Measurements from ENCODE around the gene PSMD1.
"Not testable (repeated sequence)": the region's sequence is repeated elsewhere in the genome, so short reads cannot be mapped to it uniquely, and the experiment has no call there.

Gene PSMD1

GRCh38 chr2:231056453-231057416 is at the start of gene PSMD1:
TSS of gene PSMD1 (plus strand) at chr2:231056867. CDS start at chr2:231057026, 159 bp downstream.
- peak; percentile 95 for DNase-seq

GRCh38 chr2:231007286-231008098 is 49.2 kb upstream of the PSMD1 start:
- no peak for DNase-seq

DNA sequence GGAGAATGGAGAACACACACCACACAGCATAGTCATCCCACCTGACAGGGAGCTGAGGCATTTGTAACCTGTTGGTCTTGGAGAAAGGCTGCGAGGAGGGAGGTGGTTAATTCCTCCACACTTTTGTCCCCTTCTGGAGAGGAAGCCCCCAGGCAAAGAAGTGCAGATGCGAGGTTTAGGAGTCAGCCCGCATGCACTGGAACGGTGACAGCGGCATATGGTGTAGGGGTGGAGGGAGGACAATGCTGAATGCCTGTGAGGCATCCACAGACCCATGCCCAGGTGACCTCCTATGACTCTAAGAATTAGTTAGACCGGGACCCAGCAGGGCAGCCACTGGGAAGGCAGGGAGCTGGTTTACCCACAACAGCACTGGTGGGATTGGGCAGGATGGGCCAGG is 48.5 kb upstream of the PSMD1 start:
- no peak for DNase-seq

DNA sequence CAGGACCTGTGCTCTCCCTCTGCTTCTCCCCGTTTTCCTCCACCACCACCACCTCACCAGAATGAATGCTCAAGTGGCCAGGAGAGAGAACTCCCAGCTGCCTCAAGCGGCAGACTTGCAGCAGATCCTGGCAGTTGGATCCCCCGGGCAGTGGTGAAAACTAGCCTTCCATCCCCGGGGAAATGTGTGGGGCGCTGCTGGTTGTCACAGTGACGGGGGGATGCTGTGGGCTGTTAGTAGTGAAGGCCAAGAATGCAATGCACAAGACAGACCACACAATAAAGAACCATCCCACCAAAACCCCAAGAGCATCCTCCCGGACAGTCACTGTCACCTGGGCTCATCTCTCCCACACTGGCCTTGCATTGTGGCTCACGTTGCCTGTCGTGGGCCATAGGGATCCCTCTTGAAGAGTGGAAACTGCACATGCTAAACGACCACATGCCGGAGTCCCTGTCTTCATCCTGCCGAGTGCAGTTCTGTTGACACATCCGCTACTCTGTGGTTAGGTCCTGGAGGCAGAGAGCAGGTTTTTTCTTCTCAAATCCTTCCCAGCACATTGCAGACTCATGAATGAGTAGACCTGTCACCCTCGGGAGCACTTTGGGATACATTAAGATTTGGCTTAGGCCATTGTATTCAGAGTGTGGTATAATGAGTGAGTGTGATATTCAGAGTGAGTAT is 47.3 kb upstream of the PSMD1 start:
- DNase-seq: no peak

- DNase-seq: no peak
These were observed 46.4 kb upstream of the PSMD1 start for GRCh38 chr2:231010201-231010730.

GRCh38 chr2:231011526-231011925 is 45.1 kb upstream of the PSMD1 start:
- no peak for DNase-seq

- no peak for DNase-seq
These were observed 44.2 kb upstream of the PSMD1 start for GRCh38 chr2:231012463-231012862.

DNA sequence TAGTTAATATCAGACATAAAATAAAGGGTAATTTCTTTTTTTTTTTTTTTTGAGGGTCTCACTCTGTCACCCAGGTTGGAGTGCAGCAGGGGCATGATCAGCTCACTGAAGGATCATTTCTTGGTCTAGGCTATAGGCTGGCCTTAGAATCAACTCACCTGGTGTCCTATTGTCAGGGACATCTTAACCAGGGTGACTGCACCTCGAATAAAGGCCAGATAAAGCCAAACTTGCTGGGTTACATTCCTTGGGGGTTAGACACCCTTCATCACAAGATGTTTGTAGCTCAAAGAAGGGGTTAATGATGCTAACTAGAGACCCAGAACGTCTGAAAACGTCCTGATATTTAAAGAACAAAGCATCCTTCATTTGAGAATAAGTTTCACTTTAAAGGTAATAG is 42.8 kb upstream of the PSMD1 start:
- no peak for DNase-seq

GRCh38 chr2:231015478-231015877 is 41.2 kb upstream of the PSMD1 start:
- DNase-seq: no peak

DNA sequence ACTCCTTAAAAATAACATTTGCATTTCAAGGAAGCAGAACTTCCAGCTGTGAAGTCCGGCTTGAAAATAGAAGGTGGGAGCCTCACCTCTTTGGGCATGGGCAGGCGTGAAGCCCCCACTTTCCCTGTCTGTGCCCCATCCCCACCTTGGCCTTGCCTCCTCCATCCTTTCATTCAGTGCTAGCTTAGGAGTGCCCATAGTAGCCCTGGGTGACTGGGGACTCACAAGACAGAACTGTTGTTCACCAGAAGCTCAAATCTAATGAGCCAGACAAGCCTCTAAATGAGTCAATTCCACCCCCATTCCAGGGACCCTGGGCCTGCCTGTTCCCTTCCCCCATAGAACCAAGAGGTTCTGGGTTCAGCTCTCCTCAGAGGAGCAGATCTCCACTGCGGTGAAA is 40.7 kb upstream of the PSMD1 start:
- no peak for DNase-seq

DNA sequence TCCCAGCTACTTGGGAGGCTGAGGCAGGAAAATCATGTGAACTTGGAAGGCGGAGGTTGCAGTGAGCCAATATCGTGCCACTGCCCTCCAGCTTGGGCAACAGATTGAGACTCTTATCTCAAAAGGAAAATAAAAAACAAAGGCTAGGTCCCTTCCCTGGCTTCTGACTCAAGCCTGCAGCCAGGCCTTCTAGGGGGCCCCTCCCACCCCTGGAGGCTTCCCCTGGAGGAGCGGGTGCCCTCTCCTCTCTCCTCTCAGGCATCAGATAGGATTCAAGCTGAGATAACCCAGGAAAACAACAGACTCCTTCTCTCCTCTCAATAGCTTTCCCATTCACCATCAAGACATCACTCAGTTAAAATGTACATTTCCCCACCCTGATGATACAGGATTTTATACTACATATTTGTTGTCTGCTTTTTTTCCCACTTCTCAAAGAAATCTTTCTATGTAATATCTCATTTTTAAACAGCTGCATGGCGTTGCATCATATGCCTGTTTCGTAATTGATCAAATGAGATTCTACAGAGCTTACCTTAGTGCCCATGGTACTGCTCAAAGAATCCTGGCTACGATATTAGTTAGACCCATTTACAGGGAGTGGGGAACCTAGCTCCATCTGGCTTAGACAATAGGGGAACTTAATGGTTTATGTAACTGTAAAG is 40.0 kb upstream of the PSMD1 start:
- DNase-seq: no peak

DNA sequence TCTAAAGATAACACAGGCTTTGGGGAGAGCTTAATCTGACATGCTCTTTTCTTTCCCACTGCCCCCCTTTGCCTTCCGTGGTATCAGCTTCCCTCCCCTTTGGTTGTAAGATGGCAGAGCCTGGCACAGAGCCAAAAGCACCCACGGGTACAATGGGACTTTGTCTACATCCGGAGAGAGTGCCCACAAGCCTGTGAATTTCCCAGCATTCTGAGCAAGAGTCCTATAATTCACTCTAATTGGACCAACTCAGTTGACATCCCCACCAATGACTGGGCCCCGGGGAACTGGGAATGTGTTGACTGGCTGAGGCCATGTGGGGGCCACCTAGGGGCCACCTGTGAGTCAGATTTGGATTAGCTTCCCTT is 39.5 kb upstream of the PSMD1 start:
- no peak for DNase-seq

GRCh38 chr2:231018184-231018583 is 38.5 kb upstream of the PSMD1 start:
- DNase-seq: no peak

DNA sequence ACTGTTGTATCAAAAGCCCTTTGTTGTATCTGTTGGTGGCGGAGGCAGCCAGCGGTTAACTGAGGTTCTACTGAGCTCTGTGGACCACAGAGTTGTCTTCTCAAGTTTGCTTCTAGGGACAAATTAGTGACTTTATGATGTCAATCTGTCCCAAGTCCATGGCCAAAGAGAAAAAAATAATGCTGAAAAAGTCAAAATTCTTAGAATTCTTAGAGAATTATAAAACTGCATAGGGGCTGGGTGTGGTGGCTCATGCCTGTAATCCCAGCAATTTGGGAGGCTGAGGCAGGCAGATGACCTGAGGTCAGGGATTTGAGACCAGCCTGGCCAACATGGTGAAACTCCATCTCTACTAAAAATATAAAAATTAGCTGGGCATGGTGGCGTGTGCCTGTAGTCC is 31.6 kb upstream of the PSMD1 start:
- DNase-seq: not testable (repeated sequence)

DNA sequence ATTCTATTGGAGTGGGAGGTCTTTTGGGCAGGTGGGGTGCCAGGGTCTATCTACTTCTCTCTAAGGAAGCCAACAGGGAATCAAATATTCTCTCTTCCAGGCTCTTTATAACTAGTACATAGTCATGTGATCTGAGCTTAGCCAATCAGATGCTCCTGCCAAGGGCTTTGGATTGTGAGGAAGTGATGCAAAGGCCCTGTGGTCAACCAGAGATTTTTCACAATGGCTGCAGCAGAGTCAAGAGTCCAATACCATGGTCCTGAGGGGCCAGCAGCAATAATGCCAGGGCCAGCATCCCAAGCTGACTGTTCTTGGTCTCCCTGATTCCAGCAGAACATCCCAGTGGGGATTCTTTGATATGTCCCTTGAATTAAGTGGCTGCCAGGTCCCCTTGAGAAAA is 27.8 kb upstream of the PSMD1 start:
- DNase-seq: no peak

DNA sequence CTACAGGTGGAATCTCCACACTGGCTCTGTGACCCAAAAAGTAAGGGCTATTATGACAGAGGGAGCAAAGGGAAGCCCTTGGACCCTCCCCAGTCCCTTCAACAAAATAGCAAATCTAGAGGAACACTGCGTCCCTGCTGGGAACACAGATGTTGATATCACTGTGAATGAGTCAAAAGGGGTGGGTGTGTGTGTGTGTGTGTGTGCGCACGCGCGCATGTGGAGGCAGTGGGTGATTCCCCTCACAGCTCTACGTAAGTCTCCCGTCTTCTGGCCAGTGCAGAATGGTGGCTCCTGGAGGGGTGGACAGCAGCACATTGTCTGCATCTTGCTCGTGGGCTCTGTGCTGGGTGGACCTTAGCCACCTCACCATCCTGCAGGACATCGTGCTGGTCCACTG is 27.1 kb upstream of the PSMD1 start:
- DNase-seq: no peak

DNA sequence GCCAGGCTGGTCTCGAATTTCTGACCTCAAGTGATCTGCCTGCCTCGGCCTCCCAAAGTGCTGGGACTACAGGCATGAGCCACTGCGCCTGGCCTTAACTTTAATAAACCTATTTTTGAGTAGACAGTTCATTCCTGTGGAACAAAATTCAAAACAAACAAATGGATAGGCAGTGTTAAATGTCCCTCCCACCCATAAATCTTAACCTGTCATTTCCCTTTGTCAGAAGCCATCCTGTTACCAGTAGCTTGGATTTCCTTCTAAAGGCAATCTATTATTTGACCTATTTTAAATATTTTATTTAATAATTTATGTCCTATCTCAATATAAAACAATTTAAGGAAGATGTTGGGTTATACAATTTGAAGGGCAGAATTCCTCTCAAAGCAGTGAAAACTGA is 25.9 kb upstream of the PSMD1 start:
- no peak for DNase-seq

DNA sequence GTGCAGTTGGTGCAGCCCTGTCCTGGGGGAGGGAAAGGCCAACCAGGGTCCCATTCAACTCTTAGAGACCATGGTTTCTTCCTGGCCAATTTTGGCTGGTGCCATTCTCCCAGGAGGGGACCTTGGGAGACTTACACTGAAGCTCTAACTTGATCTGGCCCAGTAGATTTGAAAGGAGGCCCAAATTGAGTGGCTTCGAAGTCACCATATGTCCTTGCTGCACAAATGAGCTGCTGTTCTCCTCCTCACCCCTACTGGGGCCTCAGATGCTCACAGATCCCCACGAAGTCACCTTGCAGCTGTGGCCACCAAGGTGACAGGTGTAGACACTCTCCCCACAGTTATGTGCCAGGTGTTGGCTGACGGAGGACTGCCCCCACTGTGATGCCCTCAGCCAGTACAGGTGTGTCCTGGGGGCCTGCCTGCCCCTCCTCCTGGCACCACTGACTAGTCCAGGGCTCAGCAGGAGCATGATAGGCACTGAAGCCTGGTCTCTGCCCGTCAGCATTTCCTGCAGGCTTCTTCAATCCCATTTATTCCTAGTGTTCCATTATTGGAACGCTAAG is 24.0 kb upstream of the PSMD1 start:
- no peak for DNase-seq

DNA sequence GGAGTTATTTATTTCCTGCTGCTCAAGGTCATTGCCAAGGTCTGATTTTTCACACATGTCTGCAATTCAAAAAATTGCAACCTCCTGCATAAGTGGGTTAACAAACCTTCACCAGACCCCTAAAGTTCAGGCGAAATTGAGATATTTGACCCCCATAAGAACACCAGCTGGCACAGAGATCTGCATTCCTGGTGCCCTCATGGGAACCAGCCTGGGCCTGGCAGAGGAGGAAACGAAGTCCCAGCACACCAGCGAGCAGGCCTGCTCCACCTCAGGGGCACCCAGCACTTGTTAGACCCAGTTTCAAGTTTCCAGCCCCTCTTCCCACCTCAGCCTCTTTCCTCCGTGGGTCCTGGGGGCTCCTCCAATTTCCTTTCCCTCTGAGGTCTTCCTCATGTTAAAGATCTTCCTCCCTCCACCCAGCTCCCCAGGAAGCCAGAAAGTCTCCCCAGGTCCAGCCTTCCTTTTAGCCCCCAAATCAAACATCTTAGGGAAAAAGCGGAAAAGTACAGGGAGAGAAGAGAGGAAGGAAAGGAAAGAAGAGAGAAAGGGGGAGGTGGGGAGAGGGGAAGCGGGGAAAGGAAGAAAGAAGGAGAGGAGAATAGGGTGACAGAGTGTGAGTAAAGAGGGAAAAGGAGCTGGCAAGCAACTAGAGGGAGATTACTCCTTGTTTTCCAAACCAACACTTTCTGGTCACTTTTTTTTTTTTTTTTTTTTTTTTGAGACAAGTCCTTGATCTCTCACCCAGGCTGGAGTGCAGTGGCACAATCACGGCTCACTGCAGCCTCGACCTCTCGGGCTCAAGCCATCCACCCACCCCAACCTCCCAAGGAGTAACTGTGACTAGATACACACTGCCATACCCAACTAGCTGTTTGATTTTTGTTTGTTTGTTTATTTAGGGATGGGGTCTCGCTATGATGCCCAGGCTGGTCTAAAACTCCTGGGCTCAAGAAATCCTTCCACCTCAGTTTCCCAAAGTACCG is 23.2 kb upstream of the PSMD1 start:
- DNase-seq: no peak

DNA sequence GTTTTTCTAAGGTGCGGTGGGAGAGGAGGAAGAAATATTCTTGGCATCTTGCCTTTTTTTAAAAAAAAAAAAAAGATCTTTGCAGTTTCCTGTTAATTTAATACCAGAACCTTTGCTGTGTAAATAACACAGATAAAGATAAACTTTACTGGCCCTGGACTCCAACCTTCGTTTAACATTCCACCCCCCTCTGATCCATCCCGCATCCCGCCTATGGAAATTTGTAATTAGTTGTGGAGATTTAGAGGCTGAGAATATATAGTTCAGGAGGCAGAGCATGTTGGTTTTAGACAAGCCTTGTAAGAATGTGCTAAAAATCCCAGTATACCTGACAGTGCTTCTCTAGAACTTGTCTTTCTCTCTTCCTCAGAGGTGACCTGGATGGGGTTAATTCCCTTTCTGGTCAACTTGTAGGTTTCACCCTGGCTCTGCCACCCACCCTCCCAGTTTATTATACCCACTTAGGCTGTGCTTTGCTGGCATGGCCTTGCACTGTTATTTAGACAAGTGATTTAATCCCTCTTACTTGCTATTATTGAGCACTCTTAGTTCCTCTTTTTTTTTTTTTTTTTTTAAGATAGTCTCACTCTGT is 22.3 kb upstream of the PSMD1 start:
- DNase-seq: no peak

DNA sequence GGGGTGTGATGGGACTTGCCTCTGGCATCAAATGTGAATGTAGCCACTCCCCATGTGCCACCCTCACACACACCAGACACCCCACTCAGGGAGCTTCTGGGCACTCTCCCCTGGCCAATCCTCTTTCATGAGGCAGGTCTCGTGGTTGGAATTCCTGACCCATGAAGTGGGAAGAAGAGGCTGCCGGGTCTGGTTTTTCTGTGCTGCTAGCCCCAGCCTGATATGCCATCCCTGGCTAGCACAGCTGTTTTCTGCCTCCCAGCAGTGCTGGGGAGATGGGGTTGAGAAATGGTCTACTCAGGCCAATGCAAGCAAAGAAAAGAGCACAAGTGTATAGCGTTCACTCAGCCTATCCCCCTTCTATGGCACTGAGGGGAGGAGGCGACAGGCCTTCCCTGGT is 20.5 kb upstream of the PSMD1 start:
- DNase-seq: no peak

Data from CD4-positive, alpha-beta T cell treated with Interleukin-12 subunit alpha and Interleukin-12 subunit beta, for 1 hour (primary cell).